PC-3 (cell line): ENCODE measurements around the gene DOCK1.

Source experiments
- CTCF ChIP-seq: fragments of 300-600 bp; sonication (generic); conservative IDR thresholded peaks from 2 replicates; pipeline ENCODE4 v1.5.1; 2017; ENCODE audit warnings: antibody characterized with exemption, low read depth, mild to moderate bottlenecking, low read length
- EZH2 ChIP-seq: fragments of 300-600 bp; sonication (generic); IDR thresholded peaks from one replicate; pipeline ENCODE4 v1.6.1; 2017; ENCODE audit warnings: antibody characterized with exemption, mild to moderate bottlenecking, low read length; ENCODE audit not compliant: unreplicated experiment
- EZH2phosphoT487 ChIP-seq: fragments of 300-600 bp; sonication (generic); IDR thresholded peaks from 2 replicates; pipeline ENCODE4 v1.6.1; 2018; ENCODE audit warnings: mild to moderate bottlenecking, antibody characterized with exemption, low read length, borderline replicate concordance

- no peak for TF ChIP-seq CTCF
- TF ChIP-seq EZH2phosphoT487, result no peak
- TF ChIP-seq EZH2, result no peak
These were observed 594.9 kb downstream of the DOCK1 start for GRCh38 chr10:127500127-127500526.
